Peyer's patch (tissue), 4 donors: ENCODE measurements around the gene COX7A2L. TPM values are rescaled to one million over a fixed set of nuclear protein-coding genes. Genes with fewer than 3 reads are reported as not detected.

Source experiments
- DNase-seq, 3 donors: peaks; one replicate each; pipeline ENCODE4 v3.0.0-alpha.2; 2017 to 2019
- H3K27ac ChIP-seq, 4 donors: fragments of 200-600 bp; sonication (generic); one replicate each; pipeline ENCODE4 v1.5.1; 2016 to 2019
- H3K27me3 ChIP-seq, 2 donors: fragments of 200-600 bp; sonication (generic); one replicate each; pipeline ENCODE4 v1.5.1; 2019
- H3K36me3 ChIP-seq, 3 donors: fragments of 200-600 bp; sonication (generic); one replicate each; pipeline ENCODE4 v1.5.1; 2016 to 2019
- H3K4me1 ChIP-seq, 4 donors: fragments of 200-600 bp; sonication (generic); one replicate each; pipeline ENCODE4 v1.5.1; 2016 to 2019
- H3K4me3 ChIP-seq, 4 donors: fragments of 200-600 bp; sonication (generic); 1 replicate in 3 of 4; 2 replicates in 1 of 4; pipeline ENCODE4 v1.5.1; 2016 to 2019; ENCODE audit warnings: mild to moderate bottlenecking in 1 of 4
- H3K9me3 ChIP-seq, 4 donors: fragments of 200-600 bp; sonication (generic); one replicate each; pipeline ENCODE4 v1.5.1; 2016 to 2019; ENCODE audit warnings: mild to moderate bottlenecking in 1 of 4
- CTCF ChIP-seq, 6 experiments: fragments of 450-650 bp in 4 of 6; fragments of 200-600 bp in 2 of 6; sonication (generic) in 1 of 6; IDR thresholded peaks; one replicate each; pipeline ENCODE4 v1.5.1; 2017 to 2019; ENCODE audit warnings: antibody characterized with exemption in 6 of 6, mild to moderate bottlenecking in 3 of 6, moderate library complexity in 1 of 6
- POLR2A ChIP-seq, 2 donors: fragments of 450-650 bp; IDR thresholded peaks; one replicate each; pipeline ENCODE4 v1.5.1; 2017; ENCODE audit warnings: antibody characterized with exemption in 2 of 2, mild to moderate bottlenecking in 2 of 2, moderate library complexity in 2 of 2
- total RNA-seq, 4 donors: library from RNA; depleted of rRNA; stranded (reverse); fragments of >200 nt; gene quantifications; one replicate each; pipeline ENCODE4 v1.1.0, GENCODE V29; 2016

COX7A2L gene
- total RNA-seq, 4 donors from 2014 or later, result 77.3 to 143 (median 101) TPM

- Histone ChIP-seq H3K4me3 (no peak overlapping the region), H3K27ac (no peak overlapping the region), H3K27me3 (no peaks in the 10 kb centered on the region), H3K9me3 (no peaks in the 10 kb centered on the region), H3K4me1 (no peaks in the 10 kb centered on the region), H3K36me3 (peaks cover 0 to 29% (median 0%) of the 10 kb centered on the region in 3 donors)
- TF ChIP-seq CTCF (IDR thresholded peaks at IDR 0.05) (no peak), POLR2A (IDR thresholded peaks at IDR 0.05) (no peak)
- DNase-seq, result no peak
These were observed 36.8 kb downstream of the COX7A2L start for GRCh38 chr2:42324244-42324643.

DNA sequence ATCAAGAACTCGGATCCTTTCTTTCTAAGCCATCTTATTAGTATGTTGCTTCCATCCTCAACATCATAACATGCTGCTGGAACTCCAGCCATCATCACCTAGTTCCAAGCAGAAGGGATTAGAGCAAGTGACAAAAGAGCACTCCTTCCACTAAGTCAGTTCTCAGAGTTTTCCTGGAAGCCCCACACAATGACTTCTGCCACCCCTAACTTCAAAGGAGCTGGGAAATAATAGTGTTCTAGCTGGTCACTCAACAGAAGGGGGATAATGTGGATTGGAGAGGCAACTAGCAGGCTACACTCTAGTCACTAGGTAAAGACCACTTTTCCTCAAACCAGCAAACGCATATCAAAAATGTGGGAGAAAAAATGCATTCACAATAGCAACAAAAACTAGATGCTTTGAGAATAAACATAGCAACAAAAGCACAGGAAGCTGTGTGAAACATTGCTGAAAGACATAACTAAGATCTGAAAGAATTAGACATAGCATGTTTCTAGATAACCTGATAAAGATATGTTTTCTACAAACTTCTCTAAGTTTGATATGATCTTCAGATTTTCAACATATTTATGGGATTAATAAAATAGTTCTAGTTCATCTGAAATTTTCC, 39.5 kb downstream of the COX7A2L start:
- DNase-seq, result no peak
- Histone ChIP-seq H3K4me3 (no peak overlapping the region), H3K4me1 (no peaks in the 10 kb centered on the region), H3K27me3 (no peaks in the 10 kb centered on the region), H3K9me3 (no peaks in the 10 kb centered on the region), H3K27ac (no peak overlapping the region), H3K36me3 (peaks cover 0 to 25% (median 0%) of the 10 kb centered on the region in 3 donors)
- TF ChIP-seq POLR2A (IDR thresholded peaks at IDR 0.05) (no peak), CTCF (IDR thresholded peaks at IDR 0.05) (no peak)

GRCh38 chr2:42319265-42319664, 41.8 kb downstream of the COX7A2L start:
- no peaks in the 10 kb centered on the region for H3K9me3 ChIP-seq
- H3K27me3 ChIP-seq, result no peaks in the 10 kb centered on the region
- TF ChIP-seq POLR2A (IDR thresholded peaks at IDR 0.05), result no peak
- no peak for TF ChIP-seq CTCF (IDR thresholded peaks at IDR 0.05)
- H3K27ac ChIP-seq, result no peak overlapping the region
- peaks cover 0 to 25% (median 0%) of the 10 kb centered on the region in 3 donors for H3K36me3 ChIP-seq
- DNase-seq, result no peak
- H3K4me1 ChIP-seq, result no peaks in the 10 kb centered on the region
- no peak overlapping the region for H3K4me3 ChIP-seq

DNA sequence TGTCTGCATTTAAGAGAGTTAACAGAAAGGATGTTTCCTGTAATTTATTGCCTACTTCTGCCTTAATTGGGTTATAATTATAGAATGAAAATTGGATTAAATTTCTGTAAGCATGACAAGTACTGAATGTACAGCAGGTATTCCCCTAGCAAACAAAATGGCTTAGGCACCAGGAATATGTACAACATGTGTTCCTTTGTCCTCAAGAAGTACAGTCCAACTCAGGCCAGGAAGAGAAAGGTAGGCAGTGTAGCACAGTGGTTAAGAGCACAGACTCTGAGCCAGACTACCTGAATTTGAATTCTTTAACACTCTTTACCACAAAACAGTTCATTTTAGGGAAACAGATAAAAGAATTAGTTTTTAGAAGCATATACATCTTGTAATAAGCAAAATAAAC, 43.1 kb downstream of the COX7A2L start:
- Histone ChIP-seq H3K4me1 (no peaks in the 10 kb centered on the region), H3K36me3 (peaks cover 0 to 25% (median 0%) of the 10 kb centered on the region in 3 donors), H3K27ac (no peak overlapping the region), H3K9me3 (no peaks in the 10 kb centered on the region), H3K27me3 (no peaks in the 10 kb centered on the region), H3K4me3 (no peak overlapping the region)
- DNase-seq, result no peak
- TF ChIP-seq POLR2A (IDR thresholded peaks at IDR 0.05) (no peak), CTCF (IDR thresholded peaks at IDR 0.05) (no peak)

GRCh38 chr2:42317486-42317885, 43.5 kb downstream of the COX7A2L start:
- no peak for DNase-seq
- H3K36me3 ChIP-seq, result peaks cover 0 to 25% (median 0%) of the 10 kb centered on the region in 3 donors
- H3K27ac ChIP-seq, result no peak overlapping the region
- TF ChIP-seq POLR2A (IDR thresholded peaks at IDR 0.05) (no peak), CTCF (IDR thresholded peaks at IDR 0.05) (no peak)
- H3K27me3 ChIP-seq, result no peaks in the 10 kb centered on the region
- H3K4me1 ChIP-seq, result no peaks in the 10 kb centered on the region
- H3K4me3 ChIP-seq, result no peak overlapping the region
- H3K9me3 ChIP-seq, result no peaks in the 10 kb centered on the region
